Activated CD4-positive, CD25-positive, alpha-beta regulatory T cell treated with anti-CD3 and anti-CD28 coated beads, Interleukin-2, amount 50 U/mL, for 16 hours (primary cell): ENCODE data around the gene SYT1.

Experiments used
- DNase-seq: peaks from one replicate; pipeline ENCODE4 v3.0.0-alpha.2; 2020; ENCODE audit warnings: low read depth, low spot score

Gene SYT1

DNA sequence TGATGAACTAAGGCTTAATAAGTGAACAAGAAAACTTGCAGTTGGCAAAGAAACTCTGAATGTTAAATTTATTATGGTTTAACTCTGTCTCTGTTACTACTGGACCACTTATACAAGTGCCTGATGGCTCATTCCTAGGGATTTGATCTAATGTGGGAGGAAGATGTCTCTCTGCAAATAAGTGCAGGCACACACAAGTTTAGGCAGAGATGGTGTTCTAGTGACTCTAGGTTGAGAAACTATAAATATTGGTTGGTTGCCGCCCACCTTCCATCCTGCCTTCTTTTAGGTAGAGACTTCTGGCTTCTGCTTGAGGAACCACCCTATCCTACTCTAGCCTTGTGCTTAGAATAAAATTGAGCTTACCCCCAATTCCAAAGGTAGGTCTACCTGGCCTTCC lies 570.0 kb downstream of the SYT1 start:
- DNase-seq, result no peak

DNA sequence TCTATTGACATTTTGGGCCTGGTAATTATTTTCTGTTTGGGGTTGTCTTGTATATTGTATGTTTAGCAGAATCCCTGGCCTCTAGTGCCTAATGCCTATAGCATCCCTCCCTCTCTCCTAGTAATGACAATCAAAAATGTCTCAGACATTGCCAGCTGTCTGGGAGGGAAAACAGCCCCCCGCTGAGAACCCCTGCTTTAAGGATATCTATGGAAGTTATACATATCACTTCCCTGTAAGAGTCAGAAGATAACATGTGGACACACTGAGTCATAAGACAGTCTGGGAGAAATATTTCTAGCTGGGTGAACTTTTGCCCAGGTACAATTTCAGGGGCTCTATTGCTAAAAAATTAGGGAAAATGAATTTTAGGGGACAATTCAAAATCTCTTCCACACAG lies 571.2 kb downstream of the SYT1 start:
- DNase-seq, result no peak

DNA sequence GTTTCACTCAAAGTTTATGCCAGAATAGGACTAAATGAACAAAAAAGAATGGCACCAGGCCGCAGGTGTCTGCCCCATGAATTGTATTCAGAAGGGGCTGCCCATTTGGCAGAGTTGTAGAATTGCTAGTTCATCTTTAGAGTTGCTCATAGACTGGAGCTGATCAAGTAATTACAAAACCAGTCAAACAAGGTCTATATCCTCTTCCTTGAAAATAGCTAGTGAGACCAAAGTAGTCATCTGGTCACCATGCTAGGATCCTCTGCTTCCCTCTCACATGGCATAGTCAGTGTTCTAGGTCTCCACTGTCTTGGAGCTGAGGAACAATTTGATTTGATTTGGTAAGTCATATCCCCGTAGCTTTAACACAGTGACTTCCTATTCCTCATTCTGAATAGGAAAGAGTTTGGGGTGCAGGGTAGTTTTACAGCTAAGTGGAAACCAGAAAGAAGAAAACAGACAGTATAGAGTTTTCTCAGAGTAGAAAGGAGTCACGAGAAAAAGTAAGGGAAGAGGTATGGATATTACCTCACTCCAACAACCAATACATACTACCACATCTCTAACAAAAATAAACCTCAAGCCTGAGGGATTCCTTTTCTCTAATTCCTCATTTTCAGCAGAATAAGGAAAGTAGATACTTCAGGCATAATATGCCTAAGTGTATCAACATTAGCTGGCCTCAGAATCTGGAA lies 574.1 kb downstream of the SYT1 start:
- DNase-seq, result no peak

DNA sequence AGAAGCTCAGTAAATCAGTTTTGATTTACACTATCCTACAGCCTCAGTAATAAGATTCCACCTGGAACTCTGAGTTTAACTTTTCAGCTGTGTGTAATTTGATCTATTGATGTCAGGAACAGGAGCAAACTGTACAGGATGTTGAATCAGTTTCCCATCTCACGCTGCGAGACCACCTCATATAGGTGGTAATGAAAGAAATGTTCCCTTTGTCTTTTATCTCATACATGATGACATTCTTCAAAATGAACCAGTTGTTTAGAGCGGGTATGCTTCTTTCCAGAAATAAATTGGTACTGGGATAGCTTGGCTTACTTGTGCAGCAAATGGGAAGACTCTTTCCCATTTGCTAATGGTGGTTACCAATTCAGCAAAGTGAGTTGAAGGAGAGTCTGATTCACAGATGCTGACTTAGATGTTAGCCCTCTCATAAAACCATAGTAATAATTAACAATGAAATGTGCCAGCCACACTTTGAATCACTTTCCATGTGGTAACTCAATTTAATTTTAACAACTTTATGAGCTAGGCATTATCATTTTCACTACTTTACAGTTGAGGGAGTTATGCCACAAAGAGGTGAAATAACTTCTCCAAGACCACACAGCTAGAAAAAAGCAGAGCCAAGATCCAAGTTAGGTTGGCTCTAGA lies 574.7 kb downstream of the SYT1 start:
- DNase-seq, result no peak

DNA sequence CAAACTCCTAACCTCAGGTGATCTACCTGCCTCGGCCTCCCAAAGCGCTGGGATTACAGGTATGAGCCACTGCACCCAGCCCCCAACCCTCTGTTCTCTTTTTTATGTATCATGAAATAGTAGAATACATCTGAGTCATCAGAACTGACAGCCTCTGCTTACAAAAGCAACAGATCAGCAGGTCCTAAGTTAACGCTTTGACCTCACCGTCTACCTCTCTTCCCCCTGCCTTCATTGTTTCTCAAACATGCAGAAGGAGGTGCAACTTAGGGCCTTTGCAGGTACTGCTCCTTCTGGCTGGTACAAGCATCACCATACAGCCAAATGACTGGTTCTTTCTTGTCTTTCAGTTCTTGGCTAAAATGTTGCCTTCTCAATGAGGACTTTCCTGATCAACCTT lies 577.0 kb downstream of the SYT1 start:
- DNase-seq, result no peak

DNA sequence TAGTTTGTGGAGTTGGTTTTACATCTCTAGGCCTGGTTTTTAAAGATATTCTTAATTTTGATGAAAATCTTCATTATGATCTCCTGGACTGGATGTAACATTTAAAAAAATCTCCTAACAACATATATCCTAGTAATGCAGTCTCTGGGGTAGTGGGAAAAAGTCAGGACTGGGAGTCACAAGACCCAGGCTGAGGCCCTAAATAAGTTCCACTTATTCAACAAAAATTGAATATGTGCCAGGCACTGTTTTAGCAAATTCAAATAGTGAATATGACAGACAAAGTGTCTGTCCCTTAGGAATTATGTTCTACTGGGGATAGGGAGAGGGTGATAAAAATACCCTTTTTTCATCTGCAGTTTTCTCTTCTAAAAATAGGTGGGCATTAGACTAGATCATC lies 577.8 kb downstream of the SYT1 start:
- no peak for DNase-seq

DNA sequence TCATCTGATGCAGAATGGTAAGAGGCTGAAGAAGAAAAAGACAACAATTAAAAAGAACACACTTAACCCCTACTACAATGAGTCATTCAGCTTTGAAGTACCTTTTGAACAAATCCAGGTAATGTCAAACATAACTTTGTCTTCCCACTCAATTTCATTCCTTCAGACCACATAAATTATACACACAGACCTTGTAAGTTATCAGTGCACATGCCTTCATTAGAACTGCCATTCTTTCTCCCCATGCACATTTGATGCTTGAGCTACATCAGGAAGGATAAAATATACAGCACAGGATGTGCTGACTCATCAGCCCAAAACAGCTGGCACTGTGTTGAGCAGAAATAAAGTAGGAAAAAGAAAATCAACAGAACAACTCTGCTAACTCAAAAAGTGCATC lies 579.5 kb downstream of the SYT1 start:
- no peak for DNase-seq

DNA sequence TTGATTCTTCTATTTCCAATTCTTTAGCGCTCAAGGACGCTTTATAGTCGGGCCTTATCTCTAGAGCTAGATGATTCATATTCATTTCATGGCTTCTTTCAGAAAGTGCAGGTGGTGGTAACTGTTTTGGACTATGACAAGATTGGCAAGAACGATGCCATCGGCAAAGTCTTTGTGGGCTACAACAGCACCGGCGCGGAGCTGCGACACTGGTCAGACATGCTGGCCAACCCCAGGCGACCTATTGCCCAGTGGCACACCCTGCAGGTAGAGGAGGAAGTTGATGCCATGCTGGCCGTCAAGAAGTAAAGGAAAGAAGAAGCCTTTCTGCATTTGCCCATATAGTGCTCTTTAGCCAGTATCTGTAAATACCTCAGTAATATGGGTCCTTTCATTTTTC lies 584.2 kb downstream of the SYT1 start:
- no peak for DNase-seq

DNA sequence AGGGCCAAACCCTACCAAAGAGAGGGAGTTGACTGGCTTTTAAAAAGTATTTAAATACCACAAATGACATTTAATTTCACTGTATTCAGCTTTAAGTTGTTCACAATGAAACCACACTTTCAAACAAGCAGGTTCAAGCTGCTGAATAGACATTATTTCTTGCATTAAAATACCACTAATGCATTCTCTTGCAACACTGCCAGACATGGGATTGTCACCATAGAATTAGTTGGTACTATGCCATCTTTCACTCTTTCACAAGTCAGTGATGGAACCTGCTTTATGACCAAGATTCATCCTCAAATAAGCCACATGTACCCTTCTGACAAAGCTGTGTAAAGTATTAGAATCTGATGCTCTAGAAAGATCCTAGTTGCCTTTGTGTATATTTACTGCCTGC lies 586.8 kb downstream of the SYT1 start:
- no peak for DNase-seq

DNA sequence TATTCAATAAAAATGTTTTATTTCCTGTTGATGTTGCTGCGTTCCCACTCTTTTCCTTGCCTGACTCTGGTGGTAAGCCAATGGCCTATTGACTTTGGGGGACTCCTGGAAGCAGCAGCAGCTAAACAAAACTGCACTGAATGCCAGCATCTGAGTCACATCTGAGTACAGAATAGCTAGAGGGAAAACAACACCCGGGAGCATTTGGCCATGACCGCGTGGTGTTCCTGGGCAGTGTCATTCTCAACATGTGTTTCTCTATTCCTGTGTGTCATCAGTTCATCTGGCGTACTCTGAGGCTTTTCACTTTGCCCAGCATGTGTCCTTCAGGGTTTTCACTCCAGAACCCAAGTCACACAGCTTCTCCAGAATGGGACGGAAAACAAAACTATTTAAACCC lies 587.4 kb downstream of the SYT1 start:
- DNase-seq, result no peak

DNA sequence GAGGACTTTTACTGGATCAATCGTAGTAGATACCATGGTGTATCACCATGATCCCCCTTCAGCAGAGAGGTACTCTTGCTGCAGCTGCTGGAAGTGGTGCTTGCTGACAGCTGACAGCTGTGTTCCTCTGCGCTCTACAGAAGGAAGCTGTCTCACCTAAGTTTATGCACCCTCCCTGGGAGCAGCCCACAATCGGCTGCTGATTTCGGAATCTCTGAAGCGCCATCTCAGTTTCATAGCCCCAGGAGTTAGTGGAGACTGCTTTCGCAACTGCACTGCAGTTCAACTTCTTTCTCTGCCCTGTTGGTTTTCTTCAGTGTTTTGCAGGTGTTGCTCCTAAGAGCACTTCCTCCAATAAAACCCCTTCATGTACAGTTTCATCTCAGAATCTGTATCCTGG lies 588.3 kb downstream of the SYT1 start:
- no peak for DNase-seq

DNA sequence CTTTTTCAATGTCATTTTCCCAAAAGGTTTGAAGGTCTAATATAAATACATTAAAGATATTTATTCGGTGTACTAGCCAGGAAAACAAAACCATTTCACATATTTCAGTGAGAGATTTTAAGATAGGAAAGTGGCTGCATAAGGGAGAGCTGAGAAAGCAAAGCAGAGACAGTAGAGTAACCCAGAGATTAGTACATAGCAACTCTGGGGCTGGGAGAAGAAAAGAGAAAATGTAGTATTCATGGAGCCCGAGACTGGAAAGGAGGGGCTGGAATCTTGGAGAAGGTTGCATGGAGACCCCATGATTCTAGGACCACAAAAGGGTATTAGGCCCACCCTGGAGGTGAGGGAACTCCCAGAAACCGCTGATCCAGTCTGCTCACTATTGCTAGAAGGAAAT lies 589.2 kb downstream of the SYT1 start:
- no peak for DNase-seq

DNA sequence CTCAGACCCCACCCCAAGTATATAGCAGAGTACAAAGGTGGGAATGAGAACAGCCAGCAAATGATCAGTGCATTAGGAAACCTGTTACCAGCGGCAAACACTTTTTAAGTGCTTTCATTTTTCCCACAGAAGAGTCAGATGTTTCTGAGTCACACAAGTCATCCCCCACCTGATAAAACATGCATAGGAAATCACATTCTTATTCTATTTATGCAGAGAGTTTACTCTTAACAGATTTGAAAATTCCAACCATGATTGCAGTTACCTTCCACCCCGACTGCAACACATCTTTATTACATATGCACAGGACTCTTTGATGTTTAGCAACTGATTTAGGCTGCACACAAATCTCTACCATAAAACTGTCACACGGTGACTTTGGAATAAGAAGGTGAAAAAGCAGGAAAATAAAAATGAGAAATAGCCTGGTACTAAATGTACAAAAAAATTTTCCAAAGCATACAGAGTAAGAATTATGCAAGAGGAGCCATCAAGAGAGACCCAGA lies 589.8 kb downstream of the SYT1 start:
- no peak for DNase-seq

DNA sequence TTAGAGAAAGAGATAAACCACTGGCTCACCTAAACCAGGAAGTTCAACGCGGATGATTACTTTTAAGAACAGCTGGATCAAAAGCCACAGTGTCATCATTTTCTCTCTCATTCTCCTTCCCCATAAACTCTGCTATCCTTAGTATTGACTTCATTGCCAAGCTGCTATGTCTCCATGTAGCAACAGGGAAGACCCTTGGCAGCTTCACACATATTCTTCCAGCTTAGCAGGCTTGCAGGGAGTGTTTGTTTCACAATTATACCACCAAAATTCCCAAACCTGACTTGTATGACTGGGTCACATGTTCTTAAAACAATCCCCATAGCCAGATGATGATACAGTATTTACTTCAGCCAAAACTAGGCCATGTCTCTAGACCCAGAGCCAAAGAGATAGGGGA lies 590.7 kb downstream of the SYT1 start:
- DNase-seq, result no peak

DNA sequence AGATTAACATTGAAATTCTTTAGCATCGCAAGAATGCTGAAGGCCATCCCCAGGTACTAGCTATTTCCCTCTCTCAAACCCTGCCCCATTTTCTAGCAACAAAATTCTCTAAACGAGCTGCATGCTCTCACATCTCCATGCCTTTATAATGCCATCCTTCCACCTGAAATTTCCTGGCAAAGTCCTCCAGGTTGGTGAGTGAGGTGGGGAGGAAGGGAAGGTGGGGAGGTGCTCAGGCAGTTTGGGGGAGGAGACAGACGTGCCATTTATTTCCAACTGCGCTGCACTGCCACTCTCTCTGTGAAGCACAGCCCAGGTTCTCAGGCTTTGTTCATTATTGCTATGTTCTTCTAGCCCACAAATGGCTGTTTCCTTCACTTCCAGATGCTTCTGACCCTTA lies 617.7 kb downstream of the SYT1 start:
- DNase-seq, result no peak

DNA sequence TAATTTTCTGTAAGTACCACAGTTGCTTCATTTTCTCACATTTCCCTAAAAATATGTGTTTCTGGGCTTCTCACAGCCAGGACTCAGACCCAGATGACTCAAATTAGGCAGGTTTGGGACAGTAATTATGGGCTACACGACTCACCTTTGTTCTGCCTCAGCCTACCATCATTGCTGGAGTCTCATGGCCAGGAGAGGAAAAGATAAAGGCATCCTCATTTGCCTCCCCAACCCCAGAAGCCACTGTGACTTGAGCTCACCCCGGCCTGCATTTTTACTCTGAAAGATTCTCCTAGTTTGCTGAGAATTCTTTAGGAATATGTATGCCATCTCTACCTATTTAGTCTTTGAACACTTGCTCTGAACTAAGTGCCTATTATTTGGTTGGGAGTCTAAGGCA lies 618.3 kb downstream of the SYT1 start:
- no peak for DNase-seq

DNA sequence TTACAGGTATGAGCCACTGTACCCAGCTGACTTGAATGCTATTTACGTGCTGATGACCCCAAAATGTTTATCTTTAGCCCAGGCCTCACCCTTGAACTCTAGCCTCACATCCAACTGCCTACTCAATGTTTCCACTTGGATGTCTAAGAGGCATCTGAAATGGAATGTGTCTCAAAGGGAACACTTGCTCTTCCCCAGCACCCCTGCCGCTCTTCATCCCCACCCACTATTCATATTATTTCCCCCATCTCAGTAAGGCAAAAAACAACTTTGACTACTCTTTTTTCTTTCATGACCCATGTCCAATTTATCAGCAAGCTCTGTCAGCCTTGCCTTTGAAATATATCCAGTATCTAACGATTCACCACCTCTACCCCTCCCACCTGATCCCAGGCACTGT lies 621.6 kb downstream of the SYT1 start:
- no peak for DNase-seq

DNA sequence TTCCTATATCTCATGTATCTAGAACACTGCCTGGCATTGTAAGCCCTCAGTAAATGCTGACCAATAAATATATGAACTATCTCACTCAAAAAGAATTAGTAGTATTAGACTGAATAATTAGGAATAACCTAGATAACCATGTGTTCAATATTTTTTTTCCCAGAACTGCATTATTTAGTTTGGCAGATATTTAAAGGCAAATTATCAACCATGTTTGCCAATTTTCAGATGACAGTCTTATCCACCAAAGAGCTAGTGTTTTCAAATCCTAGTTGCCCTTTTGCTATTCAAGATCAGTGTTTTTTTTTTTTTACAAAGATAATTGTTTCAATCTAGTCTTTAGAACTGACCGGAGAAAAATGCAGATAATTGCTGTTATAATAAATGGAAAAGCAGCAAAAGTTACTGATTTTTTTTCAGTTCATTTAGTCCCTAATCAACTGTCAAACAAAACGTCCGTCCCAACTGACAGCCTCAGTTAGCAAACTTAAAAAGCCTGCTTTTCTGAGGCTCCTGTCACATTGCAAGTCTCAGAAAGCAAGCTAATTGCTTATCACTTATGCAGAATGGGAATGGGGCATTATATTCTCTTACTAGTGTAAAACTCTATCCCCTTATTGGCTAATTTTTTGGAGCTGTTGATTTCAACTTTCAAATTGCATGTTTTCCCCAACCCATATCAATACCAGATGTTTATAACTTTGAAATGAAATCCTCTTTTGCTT lies 623.0 kb downstream of the SYT1 start:
- no peak for DNase-seq
